ENCODE measurements around the gene CYP2C9.

- TF ChIP-seq, protein P1, sequence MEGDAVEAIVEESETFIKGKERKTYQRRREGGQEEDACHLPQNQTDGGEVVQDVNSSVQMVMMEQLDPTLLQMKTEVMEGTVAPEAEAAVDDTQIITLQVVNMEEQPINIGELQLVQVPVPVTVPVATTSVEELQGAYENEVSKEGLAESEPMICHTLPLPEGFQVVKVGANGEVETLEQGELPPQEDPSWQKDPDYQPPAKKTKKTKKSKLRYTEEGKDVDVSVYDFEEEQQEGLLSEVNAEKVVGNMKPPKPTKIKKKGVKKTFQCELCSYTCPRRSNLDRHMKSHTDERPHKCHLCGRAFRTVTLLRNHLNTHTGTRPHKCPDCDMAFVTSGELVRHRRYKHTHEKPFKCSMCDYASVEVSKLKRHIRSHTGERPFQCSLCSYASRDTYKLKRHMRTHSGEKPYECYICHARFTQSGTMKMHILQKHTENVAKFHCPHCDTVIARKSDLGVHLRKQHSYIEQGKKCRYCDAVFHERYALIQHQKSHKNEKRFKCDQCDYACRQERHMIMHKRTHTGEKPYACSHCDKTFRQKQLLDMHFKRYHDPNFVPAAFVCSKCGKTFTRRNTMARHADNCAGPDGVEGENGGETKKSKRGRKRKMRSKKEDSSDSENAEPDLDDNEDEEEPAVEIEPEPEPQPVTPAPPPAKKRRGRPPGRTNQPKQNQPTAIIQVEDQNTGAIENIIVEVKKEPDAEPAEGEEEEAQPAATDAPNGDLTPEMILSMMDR (IDR thresholded peaks at IDR 0.05; ENCODE audit: low read length) = no peak
- TF ChIP-seq EZH2 (IDR thresholded peaks at IDR 0.05; ENCODE audit: borderline replicate concordance, low read length) = no peak
Measured at GRCh38 chr10:94890264-94891022, 48.0 kb upstream of the CYP2C9 start.
